ENCODE data around the gene WBP11.
A peak's percentile ranks its signal among the peaks of the same experiment; 100 is the strongest.

Gene WBP11

GRCh38 chr12:14795028-14795448, 8.2 kb downstream of the WBP11 start:
- Histone ChIP-seq H3K27ac (ENCODE audit: low read depth, low read length) (no peak overlapping the region), H3K9me3 (ENCODE audit: control insufficient read depth in 1 of 2, low read length in 2 of 2) (no peaks in the 10 kb centered on the region), H3K4me3 (ENCODE audit: low read depth in 1 of 2, low read length in 2 of 2) (no peak overlapping the region), H3K36me3 (ENCODE audit: control insufficient read depth in 1 of 2, insufficient read depth in 2 of 2, low read length in 2 of 2) (peaks cover 38 to 72% of the 10 kb centered on the region in 2 donors), H3K9ac (ENCODE audit: low read depth in 1 of 2, low read length in 2 of 2) (no peak overlapping the region), H3K27me3 (ENCODE audit: control insufficient read depth in 1 of 2, insufficient read depth in 2 of 2, low read length in 2 of 2) (no peaks in the 10 kb centered on the region), H3K4me1 (ENCODE audit: control insufficient read depth in 1 of 2, insufficient read depth in 2 of 2, low read length in 2 of 2) (no peaks in the 10 kb centered on the region)

- H3K9ac ChIP-seq (ENCODE audit: low read depth in 1 of 2, low read length in 2 of 2): no peak overlapping the region
- H3K27ac ChIP-seq (ENCODE audit: low read depth, low read length): no peak overlapping the region
- no peaks in the 10 kb centered on the region for H3K4me1 ChIP-seq (ENCODE audit: control insufficient read depth in 1 of 2, insufficient read depth in 2 of 2, low read length in 2 of 2)
- peaks cover 23 to 42% of the 10 kb centered on the region in 2 donors for H3K36me3 ChIP-seq (ENCODE audit: control insufficient read depth in 1 of 2, insufficient read depth in 2 of 2, low read length in 2 of 2)
- H3K27me3 ChIP-seq (ENCODE audit: control insufficient read depth in 1 of 2, insufficient read depth in 2 of 2, low read length in 2 of 2): no peaks in the 10 kb centered on the region
- no peak overlapping the region for H3K4me3 ChIP-seq (ENCODE audit: low read depth in 1 of 2, low read length in 2 of 2)
- H3K9me3 ChIP-seq (ENCODE audit: control insufficient read depth in 1 of 2, low read length in 2 of 2): no peaks in the 10 kb centered on the region
Measured at GRCh38 chr12:14785568-14785967, 17.7 kb downstream of the WBP11 start.

- no peak overlapping the region for H3K27ac ChIP-seq (ENCODE audit: low read depth, low read length)
- no peak overlapping the region for H3K4me3 ChIP-seq (ENCODE audit: low read depth in 1 of 2, low read length in 2 of 2)
- H3K36me3 ChIP-seq (ENCODE audit: control insufficient read depth in 1 of 2, insufficient read depth in 2 of 2, low read length in 2 of 2): peaks cover 15 to 33% of the 10 kb centered on the region in 2 donors
- no peaks in the 10 kb centered on the region for H3K9me3 ChIP-seq (ENCODE audit: control insufficient read depth in 1 of 2, low read length in 2 of 2)
- no peaks in the 10 kb centered on the region for H3K4me1 ChIP-seq (ENCODE audit: control insufficient read depth in 1 of 2, insufficient read depth in 2 of 2, low read length in 2 of 2)
- no peaks in the 10 kb centered on the region for H3K27me3 ChIP-seq (ENCODE audit: control insufficient read depth in 1 of 2, insufficient read depth in 2 of 2, low read length in 2 of 2)
- no peak overlapping the region for H3K9ac ChIP-seq (ENCODE audit: low read depth in 1 of 2, low read length in 2 of 2)
Measured at GRCh38 chr12:14784471-14784870, 18.8 kb downstream of the WBP11 start.

DNA sequence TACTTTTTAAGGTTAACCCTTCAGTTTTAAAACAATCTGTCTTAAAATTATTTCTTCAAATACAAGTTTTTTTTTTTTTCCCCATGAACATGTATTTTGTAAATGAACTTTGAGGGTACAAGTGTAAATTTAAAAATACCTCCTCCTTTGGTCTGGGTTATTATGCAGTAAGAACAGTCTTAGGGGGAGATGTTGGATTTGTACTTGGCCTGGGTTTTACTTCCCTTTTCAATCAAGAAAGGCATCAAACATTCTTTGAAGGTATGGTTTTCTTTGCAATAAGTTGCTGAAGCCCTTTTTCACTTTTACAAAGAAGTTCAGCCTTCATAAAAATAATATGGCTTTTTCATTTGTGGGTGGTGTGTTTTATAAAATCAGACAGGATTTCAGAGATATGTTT, 20.5 kb downstream of the WBP11 start:
- Histone ChIP-seq H3K27me3 (ENCODE audit: control insufficient read depth in 1 of 2, insufficient read depth in 2 of 2, low read length in 2 of 2) (no peaks in the 10 kb centered on the region), H3K36me3 (ENCODE audit: control insufficient read depth in 1 of 2, insufficient read depth in 2 of 2, low read length in 2 of 2) (peaks cover under 1 to 20% of the 10 kb centered on the region in 2 donors), H3K9ac (ENCODE audit: low read depth in 1 of 2, low read length in 2 of 2) (no peak overlapping the region), H3K4me1 (ENCODE audit: control insufficient read depth in 1 of 2, insufficient read depth in 2 of 2, low read length in 2 of 2) (no peaks in the 10 kb centered on the region), H3K4me3 (ENCODE audit: low read depth in 1 of 2, low read length in 2 of 2) (no peak overlapping the region), H3K9me3 (ENCODE audit: control insufficient read depth in 1 of 2, low read length in 2 of 2) (no peaks in the 10 kb centered on the region), H3K27ac (ENCODE audit: low read depth, low read length) (no peak overlapping the region)

DNA sequence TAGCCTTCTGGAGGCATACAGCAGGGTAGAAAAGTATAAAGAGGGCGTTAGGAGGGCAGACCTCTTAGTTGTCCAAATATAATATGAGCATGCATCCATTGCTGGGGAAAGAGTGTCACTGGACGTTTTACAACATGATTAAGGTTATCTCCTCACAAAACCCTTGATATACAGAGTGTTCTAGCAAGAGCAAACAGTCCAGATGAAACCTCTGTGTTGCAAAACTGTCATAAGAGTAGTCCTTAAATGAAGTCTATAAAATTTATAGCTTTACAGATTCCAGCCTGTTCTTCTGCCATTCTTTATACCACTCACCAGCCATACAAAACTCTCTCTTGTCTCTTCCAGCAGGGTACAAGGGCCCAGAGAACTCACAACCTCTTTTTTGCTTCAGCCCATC, 21.7 kb downstream of the WBP11 start:
- no peak overlapping the region for H3K27ac ChIP-seq (ENCODE audit: low read depth, low read length)
- H3K9me3 ChIP-seq (ENCODE audit: control insufficient read depth in 1 of 2, low read length in 2 of 2): no peaks in the 10 kb centered on the region
- H3K9ac ChIP-seq (ENCODE audit: low read depth in 1 of 2, low read length in 2 of 2): no peak overlapping the region
- H3K4me1 ChIP-seq (ENCODE audit: control insufficient read depth in 1 of 2, insufficient read depth in 2 of 2, low read length in 2 of 2): peaks cover 0 to 10% of the 10 kb centered on the region in 2 donors
- no peak overlapping the region for H3K4me3 ChIP-seq (ENCODE audit: low read depth in 1 of 2, low read length in 2 of 2)
- H3K36me3 ChIP-seq (ENCODE audit: control insufficient read depth in 1 of 2, insufficient read depth in 2 of 2, low read length in 2 of 2): peaks cover 0 to 8% of the 10 kb centered on the region in 2 donors
- no peaks in the 10 kb centered on the region for H3K27me3 ChIP-seq (ENCODE audit: control insufficient read depth in 1 of 2, insufficient read depth in 2 of 2, low read length in 2 of 2)

DNA sequence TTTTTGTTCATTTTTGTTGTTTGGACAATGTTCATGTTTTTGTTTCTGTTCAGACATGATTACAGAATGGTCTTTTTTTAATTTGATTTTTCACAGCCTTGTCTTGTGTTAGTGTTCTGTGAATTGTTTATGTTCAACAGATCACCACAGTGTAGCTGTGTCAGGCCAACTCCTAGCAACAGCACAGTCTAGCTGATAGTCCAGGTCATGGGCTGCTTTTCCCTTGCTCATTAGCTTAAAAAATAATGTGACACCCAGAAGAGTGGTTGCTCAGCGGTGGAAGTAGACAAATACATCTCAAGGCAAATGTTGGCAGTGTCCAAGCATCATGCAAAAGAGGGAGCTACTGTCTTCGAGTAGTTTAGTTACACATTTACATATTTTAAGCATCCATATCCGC, 22.4 kb downstream of the WBP11 start:
- H3K27me3 ChIP-seq (ENCODE audit: control insufficient read depth in 1 of 2, insufficient read depth in 2 of 2, low read length in 2 of 2): no peaks in the 10 kb centered on the region
- H3K4me3 ChIP-seq (ENCODE audit: low read depth in 1 of 2, low read length in 2 of 2): no peak overlapping the region

DNA sequence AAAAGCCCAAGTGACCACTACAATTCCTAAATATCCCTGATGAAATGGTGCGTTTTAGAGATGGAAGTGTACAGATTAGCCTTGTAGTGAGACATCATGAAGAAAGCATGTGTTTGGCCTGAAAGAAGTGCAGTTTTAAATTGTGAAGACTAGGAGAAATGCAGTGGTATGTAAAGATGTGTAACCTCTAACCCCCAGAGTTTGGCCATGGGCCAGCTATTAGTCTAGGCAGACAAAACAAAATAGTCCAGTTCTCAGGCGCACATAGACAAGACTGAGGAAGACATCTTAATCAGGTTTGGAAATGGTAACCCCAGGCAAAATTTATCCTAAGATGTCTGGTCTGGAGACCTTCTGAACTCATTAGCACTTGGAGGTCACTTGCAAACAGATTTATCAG, 23.4 kb downstream of the WBP11 start:
- no peaks in the 10 kb centered on the region for H3K36me3 ChIP-seq (ENCODE audit: control insufficient read depth in 1 of 2, insufficient read depth in 2 of 2, low read length in 2 of 2)
- no peak overlapping the region for H3K9ac ChIP-seq (ENCODE audit: low read depth in 1 of 2, low read length in 2 of 2)
- H3K4me1 ChIP-seq (ENCODE audit: control insufficient read depth in 1 of 2, insufficient read depth in 2 of 2, low read length in 2 of 2): peaks cover 10 to 20% of the 10 kb centered on the region in 2 donors
- no peaks in the 10 kb centered on the region for H3K27me3 ChIP-seq (ENCODE audit: control insufficient read depth in 1 of 2, insufficient read depth in 2 of 2, low read length in 2 of 2)
- no peaks in the 10 kb centered on the region for H3K9me3 ChIP-seq (ENCODE audit: control insufficient read depth in 1 of 2, low read length in 2 of 2)
- H3K27ac ChIP-seq (ENCODE audit: low read depth, low read length): no peak overlapping the region
- no peak overlapping the region for H3K4me3 ChIP-seq (ENCODE audit: low read depth in 1 of 2, low read length in 2 of 2)

More for the DNA sequence above, 22.4 kb downstream of the WBP11 start:
- no peak overlapping the region for H3K9ac ChIP-seq (ENCODE audit: low read depth in 1 of 2, low read length in 2 of 2)
- H3K4me1 ChIP-seq (ENCODE audit: control insufficient read depth in 1 of 2, insufficient read depth in 2 of 2, low read length in 2 of 2): peaks cover 6 to 17% of the 10 kb centered on the region in 2 donors
- no peak overlapping the region for H3K27ac ChIP-seq (ENCODE audit: low read depth, low read length)
- no peaks in the 10 kb centered on the region for H3K9me3 ChIP-seq (ENCODE audit: control insufficient read depth in 1 of 2, low read length in 2 of 2)
- peaks cover 0 to 6% of the 10 kb centered on the region in 2 donors for H3K36me3 ChIP-seq (ENCODE audit: control insufficient read depth in 1 of 2, insufficient read depth in 2 of 2, low read length in 2 of 2)

DNA sequence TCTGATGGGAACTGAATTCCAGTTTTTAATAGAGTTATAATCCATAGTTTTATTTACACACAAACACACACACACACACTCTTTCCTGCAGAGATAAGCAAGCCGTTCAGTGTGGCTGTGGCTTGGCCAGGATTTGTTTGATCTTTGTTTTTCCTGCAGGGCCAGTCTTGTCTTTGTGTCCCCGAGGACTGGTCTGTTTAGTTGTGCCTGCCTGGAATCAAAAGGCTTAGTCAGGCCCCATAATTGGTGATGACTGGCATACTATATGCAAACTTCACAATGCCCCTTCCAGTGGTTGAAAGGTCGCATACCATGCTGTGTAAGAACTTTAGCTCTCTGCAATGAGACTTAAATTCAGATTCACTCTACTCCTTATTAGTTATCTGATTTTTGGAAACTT, 26.0 kb downstream of the WBP11 start:
- H3K27ac ChIP-seq (ENCODE audit: low read depth, low read length): no peak overlapping the region
- no peak overlapping the region for H3K9ac ChIP-seq (ENCODE audit: low read depth in 1 of 2, low read length in 2 of 2)
- H3K4me3 ChIP-seq (ENCODE audit: low read depth in 1 of 2, low read length in 2 of 2): no peak overlapping the region
- H3K4me1 ChIP-seq (ENCODE audit: control insufficient read depth in 1 of 2, insufficient read depth in 2 of 2, low read length in 2 of 2): peaks cover 10 to 20% of the 10 kb centered on the region in 2 donors
- no peaks in the 10 kb centered on the region for H3K36me3 ChIP-seq (ENCODE audit: control insufficient read depth in 1 of 2, insufficient read depth in 2 of 2, low read length in 2 of 2)
- H3K9me3 ChIP-seq (ENCODE audit: control insufficient read depth in 1 of 2, low read length in 2 of 2): no peaks in the 10 kb centered on the region
- H3K27me3 ChIP-seq (ENCODE audit: control insufficient read depth in 1 of 2, insufficient read depth in 2 of 2, low read length in 2 of 2): no peaks in the 10 kb centered on the region

DNA sequence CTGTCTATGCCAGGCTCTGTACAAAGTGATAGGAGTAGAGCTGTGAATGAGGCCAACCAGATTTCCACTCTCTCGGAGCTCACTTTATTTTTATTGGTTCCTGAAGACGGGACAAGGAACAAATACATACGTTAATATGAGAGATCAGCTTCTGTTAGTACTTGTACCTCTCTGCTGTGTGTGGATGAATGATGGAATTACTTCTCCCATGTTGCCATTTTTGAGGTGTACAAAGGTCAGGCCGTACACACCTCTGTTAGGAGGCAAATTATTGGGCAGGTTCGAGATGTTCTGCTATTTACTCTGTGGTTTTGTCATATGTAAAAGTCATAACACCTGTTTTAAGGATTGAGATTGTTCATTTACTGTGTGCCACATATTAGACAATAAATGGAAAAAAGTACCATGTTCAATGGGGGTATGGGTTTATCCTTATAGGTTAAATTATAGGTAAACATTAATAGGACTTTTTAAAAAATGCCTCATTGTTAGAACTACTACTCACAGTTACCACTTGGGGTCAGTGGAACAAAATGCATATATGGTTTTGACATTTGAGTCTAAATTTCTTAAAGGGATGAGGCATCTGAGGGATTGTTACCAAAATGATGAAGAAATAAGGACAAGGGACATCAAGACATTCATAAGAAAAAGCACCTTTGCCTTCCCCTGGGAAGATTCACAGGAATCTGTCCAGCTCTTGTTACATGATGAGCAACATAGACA, 26.9 kb downstream of the WBP11 start:
- H3K9me3 ChIP-seq (ENCODE audit: control insufficient read depth in 1 of 2, low read length in 2 of 2): no peaks in the 10 kb centered on the region
- no peak overlapping the region for H3K27ac ChIP-seq (ENCODE audit: low read depth, low read length)
- peaks cover 10 to 20% of the 10 kb centered on the region in 2 donors for H3K4me1 ChIP-seq (ENCODE audit: control insufficient read depth in 1 of 2, insufficient read depth in 2 of 2, low read length in 2 of 2)
- H3K27me3 ChIP-seq (ENCODE audit: control insufficient read depth in 1 of 2, insufficient read depth in 2 of 2, low read length in 2 of 2): no peaks in the 10 kb centered on the region
- no peak overlapping the region for H3K9ac ChIP-seq (ENCODE audit: low read depth in 1 of 2, low read length in 2 of 2)
- no peaks in the 10 kb centered on the region for H3K36me3 ChIP-seq (ENCODE audit: control insufficient read depth in 1 of 2, insufficient read depth in 2 of 2, low read length in 2 of 2)
- H3K4me3 ChIP-seq (ENCODE audit: low read depth in 1 of 2, low read length in 2 of 2): peak overlapping the region; percentile 17 to 87

DNA sequence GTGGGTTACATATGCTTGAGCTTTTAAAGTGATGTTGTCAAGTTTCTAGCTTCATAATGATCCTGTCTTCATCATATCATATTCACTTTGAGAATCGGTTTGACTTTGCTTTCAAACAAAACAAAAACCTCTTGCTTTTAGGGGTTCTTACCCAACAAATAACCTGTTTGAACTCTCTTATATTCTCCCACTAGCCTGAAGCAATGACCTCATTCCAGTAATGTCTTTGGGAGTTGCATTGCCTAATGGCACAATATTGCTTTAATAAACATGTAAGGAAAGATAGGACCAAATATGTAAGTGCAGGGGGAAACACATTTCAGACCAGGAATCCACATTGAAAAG, 27.7 kb downstream of the WBP11 start:
- H3K27me3 ChIP-seq (ENCODE audit: control insufficient read depth in 1 of 2, insufficient read depth in 2 of 2, low read length in 2 of 2): no peaks in the 10 kb centered on the region
- H3K27ac ChIP-seq (ENCODE audit: low read depth, low read length): peak overlapping the region; percentile 96
- H3K36me3 ChIP-seq (ENCODE audit: control insufficient read depth in 1 of 2, insufficient read depth in 2 of 2, low read length in 2 of 2): no peaks in the 10 kb centered on the region
- H3K4me1 ChIP-seq (ENCODE audit: control insufficient read depth in 1 of 2, insufficient read depth in 2 of 2, low read length in 2 of 2): peaks cover 10 to 20% of the 10 kb centered on the region in 2 donors
- peak overlapping the region; percentile 87 to 95 for H3K4me3 ChIP-seq (ENCODE audit: low read depth in 1 of 2, low read length in 2 of 2)
- H3K9ac ChIP-seq (ENCODE audit: low read depth in 1 of 2, low read length in 2 of 2): peak overlapping the region; percentile 91 to 93
- H3K9me3 ChIP-seq (ENCODE audit: control insufficient read depth in 1 of 2, low read length in 2 of 2): no peaks in the 10 kb centered on the region

Measured in duodenal mucosa (tissue), 2 donors.